Loucy (cell line): Measurements from ENCODE around the gene TMEM132D.

Experiments used
- EZH2phosphoT487 ChIP-seq: fragments of 200-600 bp; IDR thresholded peaks from 2 replicates; pipeline ENCODE4 v1.6.1; 2018; ENCODE audit warnings: antibody characterized with exemption, mild to moderate bottlenecking, moderate library complexity, borderline replicate concordance
- TF ChIP-seq, protein P1 (sequence below): fragments of 200-600 bp; sonication (generic); conservative IDR thresholded peaks from 2 replicates; pipeline ENCODE4 v1.5.1; 2014; ENCODE audit warnings: mild to moderate bottlenecking, antibody characterized with exemption, low read length

DNA sequence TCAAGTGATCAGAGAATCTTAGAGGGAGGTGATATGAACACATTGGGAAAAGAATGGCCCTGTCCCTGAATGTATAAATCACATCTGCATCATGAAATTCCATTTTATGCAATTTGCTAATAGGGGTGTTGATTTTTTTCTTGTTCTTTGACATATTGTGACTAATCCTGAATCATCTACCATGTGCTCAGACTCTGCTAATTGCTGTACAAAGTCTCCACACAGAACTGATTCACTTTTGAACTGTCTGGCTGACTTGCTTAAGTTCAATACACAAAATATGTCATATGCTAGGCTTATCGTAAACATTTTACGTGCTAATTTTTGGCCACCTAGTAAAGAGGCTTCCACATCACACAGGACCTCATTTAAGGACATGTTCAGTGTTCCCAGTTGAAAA lies 2.6 kb downstream of the TMEM132D start:
- TF ChIP-seq, protein P1, sequence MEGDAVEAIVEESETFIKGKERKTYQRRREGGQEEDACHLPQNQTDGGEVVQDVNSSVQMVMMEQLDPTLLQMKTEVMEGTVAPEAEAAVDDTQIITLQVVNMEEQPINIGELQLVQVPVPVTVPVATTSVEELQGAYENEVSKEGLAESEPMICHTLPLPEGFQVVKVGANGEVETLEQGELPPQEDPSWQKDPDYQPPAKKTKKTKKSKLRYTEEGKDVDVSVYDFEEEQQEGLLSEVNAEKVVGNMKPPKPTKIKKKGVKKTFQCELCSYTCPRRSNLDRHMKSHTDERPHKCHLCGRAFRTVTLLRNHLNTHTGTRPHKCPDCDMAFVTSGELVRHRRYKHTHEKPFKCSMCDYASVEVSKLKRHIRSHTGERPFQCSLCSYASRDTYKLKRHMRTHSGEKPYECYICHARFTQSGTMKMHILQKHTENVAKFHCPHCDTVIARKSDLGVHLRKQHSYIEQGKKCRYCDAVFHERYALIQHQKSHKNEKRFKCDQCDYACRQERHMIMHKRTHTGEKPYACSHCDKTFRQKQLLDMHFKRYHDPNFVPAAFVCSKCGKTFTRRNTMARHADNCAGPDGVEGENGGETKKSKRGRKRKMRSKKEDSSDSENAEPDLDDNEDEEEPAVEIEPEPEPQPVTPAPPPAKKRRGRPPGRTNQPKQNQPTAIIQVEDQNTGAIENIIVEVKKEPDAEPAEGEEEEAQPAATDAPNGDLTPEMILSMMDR, result no peak
- no peak for TF ChIP-seq EZH2phosphoT487
